Measurements from ENCODE around the gene ABCG1.

Gene ABCG1

DNA sequence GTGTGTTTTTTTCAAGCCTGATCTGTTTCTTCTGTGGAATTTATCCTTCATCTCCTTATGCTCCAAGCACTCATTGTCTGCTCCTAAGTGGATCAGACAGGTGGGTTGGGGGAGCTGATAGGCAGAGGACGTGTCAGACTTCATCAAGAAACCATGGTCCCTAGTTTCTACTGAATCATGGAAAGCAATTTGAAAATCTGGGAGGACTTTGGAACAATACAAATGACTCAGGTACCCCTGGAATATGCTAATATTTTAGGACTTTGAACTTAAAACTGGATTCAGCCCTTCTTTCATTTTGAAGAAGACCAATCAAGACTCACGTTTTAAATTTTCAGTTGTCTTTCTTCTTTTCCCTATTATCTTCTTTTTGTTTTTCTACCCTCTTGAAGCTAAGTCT, 7.7 kb downstream of the ABCG1 start:
- no peak for TF ChIP-seq CTCF (IDR thresholded peaks at IDR 0.05; ENCODE audit: low read depth, low read length, missing control alignments)
- no peak overlapping the region for H3K4me3 ChIP-seq (ENCODE audit: low read depth, low read length)
- DNase-seq (ENCODE audit: low read depth): no peak
- in situ Hi-C loops (cut with HindIII; ENCODE audit: low sequenced_read_pairs): no loop called here

GRCh38 chr21:42227909-42228708, 9.2 kb downstream of the ABCG1 start:
- in situ Hi-C loops (cut with HindIII; ENCODE audit: low sequenced_read_pairs): no loop called here
- no peak overlapping the region for H3K4me3 ChIP-seq (ENCODE audit: low read depth, low read length)
- TF ChIP-seq CTCF (IDR thresholded peaks at IDR 0.05; ENCODE audit: low read depth, low read length, missing control alignments): no peak
- no peak for DNase-seq (ENCODE audit: low read depth)

DNA sequence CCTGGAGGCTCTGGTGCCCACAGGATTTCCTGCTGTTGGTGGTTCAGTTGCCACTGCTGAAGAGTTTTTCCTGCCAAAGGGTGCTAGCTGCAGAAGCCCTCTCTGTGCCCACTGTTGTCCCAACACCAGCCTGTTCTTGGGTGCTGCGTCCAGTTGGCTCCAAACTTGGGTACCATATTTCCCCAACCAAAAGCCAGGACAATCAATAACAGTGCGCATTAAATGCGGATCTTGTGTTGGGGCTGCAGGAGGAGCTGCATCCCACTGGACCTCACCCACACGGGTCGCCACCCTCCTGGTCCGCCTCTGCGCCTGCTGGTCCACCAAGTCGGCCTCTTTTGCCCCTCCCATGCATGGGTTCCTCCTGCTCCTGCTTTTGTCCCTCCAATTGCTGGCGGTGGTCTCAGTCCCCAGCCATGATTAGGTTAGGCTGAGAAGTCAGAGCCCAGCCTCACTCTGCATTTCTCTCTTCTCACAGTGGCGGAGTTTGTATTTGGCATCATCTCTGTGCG, 9.8 kb downstream of the ABCG1 start:
- no peak for DNase-seq (ENCODE audit: low read depth)
- TF ChIP-seq CTCF (IDR thresholded peaks at IDR 0.05; ENCODE audit: low read depth, low read length, missing control alignments): no peak
- in situ Hi-C loops (cut with HindIII; ENCODE audit: low sequenced_read_pairs): no loop called here
- H3K4me3 ChIP-seq (ENCODE audit: low read depth, low read length): no peak overlapping the region

DNA sequence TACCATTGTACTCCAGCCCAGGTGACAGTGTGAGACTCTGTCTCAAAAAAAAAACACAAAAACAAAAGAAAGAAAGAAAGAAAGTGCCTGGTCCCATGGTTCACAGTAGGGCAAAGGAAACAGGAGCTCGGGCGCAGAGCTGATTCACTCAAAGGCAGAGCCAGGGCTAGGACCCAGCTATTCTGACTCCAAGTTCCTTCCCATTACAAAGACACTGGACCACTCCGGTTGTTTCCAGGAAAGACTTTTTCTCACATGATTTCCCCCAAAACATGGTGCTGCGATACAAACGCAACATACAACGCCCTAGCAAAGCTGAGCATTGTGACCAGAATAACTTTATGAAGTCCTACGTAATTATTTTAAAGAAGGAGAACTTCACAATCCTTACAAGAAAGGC, 10.7 kb downstream of the ABCG1 start:
- H3K4me3 ChIP-seq (ENCODE audit: low read depth, low read length): no peak overlapping the region
- TF ChIP-seq CTCF (IDR thresholded peaks at IDR 0.05; ENCODE audit: low read depth, low read length, missing control alignments): no peak
- no peak for DNase-seq (ENCODE audit: low read depth)
- in situ Hi-C loops (cut with HindIII; ENCODE audit: low sequenced_read_pairs): no loop called here

DNA sequence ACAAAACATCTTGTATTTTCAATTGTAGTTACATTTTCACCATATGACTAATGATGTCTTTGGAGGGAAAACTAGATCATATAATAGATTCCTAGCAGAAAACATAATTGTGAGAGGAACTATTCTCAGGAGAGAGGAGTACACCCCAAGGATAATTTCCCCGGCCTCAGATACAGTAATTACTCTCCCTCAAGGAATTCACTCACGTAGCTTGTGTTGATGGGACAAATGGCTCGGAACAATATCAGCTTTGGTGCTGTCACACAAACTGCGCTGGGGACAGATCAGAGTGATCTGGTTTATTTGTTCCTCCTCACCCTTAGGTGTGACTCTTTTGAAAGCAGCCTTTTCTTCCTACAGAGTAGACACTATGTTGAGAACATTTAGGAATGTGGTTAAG, 11.2 kb downstream of the ABCG1 start:
- TF ChIP-seq CTCF (IDR thresholded peaks at IDR 0.05; ENCODE audit: low read depth, low read length, missing control alignments): no peak
- no peak overlapping the region for H3K4me3 ChIP-seq (ENCODE audit: low read depth, low read length)
- in situ Hi-C loops (cut with HindIII; ENCODE audit: low sequenced_read_pairs): no loop called here
- no peak for DNase-seq (ENCODE audit: low read depth)

DNA sequence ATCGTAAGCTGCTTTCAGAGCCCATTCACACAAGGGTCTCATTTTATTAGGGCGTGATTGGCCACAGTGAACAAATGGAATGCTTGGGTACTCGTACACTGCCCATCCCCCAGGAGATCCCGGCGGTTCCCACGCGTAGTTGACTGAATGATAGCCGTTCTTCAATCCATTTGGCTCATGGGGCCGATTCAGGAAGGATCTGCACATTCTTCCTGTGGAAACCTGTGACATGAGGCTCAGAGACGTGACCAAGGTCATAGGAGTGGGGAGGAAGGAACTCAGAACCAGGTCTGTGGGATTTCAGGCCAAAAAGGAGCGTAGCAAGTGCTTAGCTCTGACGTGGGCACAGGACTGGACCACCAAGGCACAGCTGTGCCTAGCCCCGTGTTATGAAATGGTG, 11.7 kb downstream of the ABCG1 start:
- no peak for TF ChIP-seq CTCF (IDR thresholded peaks at IDR 0.05; ENCODE audit: low read depth, low read length, missing control alignments)
- no peak for DNase-seq (ENCODE audit: low read depth)
- no peak overlapping the region for H3K4me3 ChIP-seq (ENCODE audit: low read depth, low read length)
- in situ Hi-C loops (cut with HindIII; ENCODE audit: low sequenced_read_pairs): no loop called here
